Lower leg skin (tissue), 4 donors: ENCODE measurements around the gene CARS1. TPM values are rescaled to one million over a fixed set of nuclear protein-coding genes. Genes with fewer than 3 reads are reported as not detected.

Experiments
- DNase-seq, 2 donors: peaks; one replicate each; pipeline ENCODE4 v3.0.0-alpha.2; 2019; ENCODE audit warnings: low spot score in 2 of 2
- H3K4me3 ChIP-seq: fragments of 200-600 bp; sonication (generic); 2 replicates; pipeline ENCODE4 v1.5.1; 2017; ENCODE audit warnings: mild to moderate bottlenecking, low read depth; ENCODE audit not compliant: poor library complexity, severe bottlenecking
- POLR2A ChIP-seq, 2 donors: fragments of 450-650 bp; IDR thresholded peaks; one replicate each; pipeline ENCODE4 v1.6.1; 2016 to 2017; ENCODE audit warnings: antibody characterized with exemption in 2 of 2, mild to moderate bottlenecking in 1 of 2, moderate library complexity in 1 of 2
- WGBS, 2 donors: methylation state at CpG; one replicate each; pipeline ENCODE4 v1.1.5; 2018; 5-methylcytosine and 5-hydroxymethylcytosine counted together
- intact Hi-C: fragments of 100-400 bp; cut with DNase I; formaldehyde crosslinking; loops from one replicate; pipeline ENCODE4 v1.15.0; 2023; ENCODE audit warnings: low total_unique reads
- total RNA-seq, 4 donors: library from RNA; depleted of rRNA; stranded (reverse); fragments of >200 nt; gene quantifications; one replicate each; pipeline ENCODE4 v1.1.0, GENCODE V29; 2016
- TF ChIP-seq, protein P1 (sequence below), 3 donors: fragments of 450-650 bp; IDR thresholded peaks; one replicate each; pipeline ENCODE4 v1.5.1; 2016; ENCODE audit warnings: antibody characterized with exemption in 3 of 3, mild to moderate bottlenecking in 3 of 3, moderate library complexity in 2 of 3

CARS1 gene
- total RNA-seq, 4 donors from 2014 or later: 56.7 to 63.0 (median 60.7) TPM

- intact Hi-C loops: no loop called here
- TF ChIP-seq, protein P1, sequence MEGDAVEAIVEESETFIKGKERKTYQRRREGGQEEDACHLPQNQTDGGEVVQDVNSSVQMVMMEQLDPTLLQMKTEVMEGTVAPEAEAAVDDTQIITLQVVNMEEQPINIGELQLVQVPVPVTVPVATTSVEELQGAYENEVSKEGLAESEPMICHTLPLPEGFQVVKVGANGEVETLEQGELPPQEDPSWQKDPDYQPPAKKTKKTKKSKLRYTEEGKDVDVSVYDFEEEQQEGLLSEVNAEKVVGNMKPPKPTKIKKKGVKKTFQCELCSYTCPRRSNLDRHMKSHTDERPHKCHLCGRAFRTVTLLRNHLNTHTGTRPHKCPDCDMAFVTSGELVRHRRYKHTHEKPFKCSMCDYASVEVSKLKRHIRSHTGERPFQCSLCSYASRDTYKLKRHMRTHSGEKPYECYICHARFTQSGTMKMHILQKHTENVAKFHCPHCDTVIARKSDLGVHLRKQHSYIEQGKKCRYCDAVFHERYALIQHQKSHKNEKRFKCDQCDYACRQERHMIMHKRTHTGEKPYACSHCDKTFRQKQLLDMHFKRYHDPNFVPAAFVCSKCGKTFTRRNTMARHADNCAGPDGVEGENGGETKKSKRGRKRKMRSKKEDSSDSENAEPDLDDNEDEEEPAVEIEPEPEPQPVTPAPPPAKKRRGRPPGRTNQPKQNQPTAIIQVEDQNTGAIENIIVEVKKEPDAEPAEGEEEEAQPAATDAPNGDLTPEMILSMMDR (IDR thresholded peaks at IDR 0.05): no peak
- TF ChIP-seq POLR2A (IDR thresholded peaks at IDR 0.05): no peak
- WGBS, 2 donors: 85 to 89% methylated on average over 7 to 8 of the region's 8 CpGs
- H3K4me3 ChIP-seq: no peak overlapping the region
- no peak for DNase-seq
Measured at GRCh38 chr11:3046641-3047040, 10.6 kb downstream of the CARS1 start.

- intact Hi-C loops: no loop called here
- 94% methylated on average over 12 of the region's 12 CpGs for WGBS, 2 donors
- no peak for TF ChIP-seq POLR2A (IDR thresholded peaks at IDR 0.05)
- TF ChIP-seq, protein P1 (IDR thresholded peaks at IDR 0.05): no peak
- DNase-seq: no peak
- H3K4me3 ChIP-seq: no peak overlapping the region
Measured at GRCh38 chr11:3046190-3046589, 11.0 kb downstream of the CARS1 start.

- intact Hi-C loops: no loop called here
- WGBS, 2 donors: 96 to 98% methylated on average over 12 of the region's 12 CpGs
- no peak overlapping the region for H3K4me3 ChIP-seq
- no peak for DNase-seq
- TF ChIP-seq, protein P1 (IDR thresholded peaks at IDR 0.05): no peak
- no peak for TF ChIP-seq POLR2A (IDR thresholded peaks at IDR 0.05)
Measured at GRCh38 chr11:3044915-3045314, 12.3 kb downstream of the CARS1 start.

DNA sequence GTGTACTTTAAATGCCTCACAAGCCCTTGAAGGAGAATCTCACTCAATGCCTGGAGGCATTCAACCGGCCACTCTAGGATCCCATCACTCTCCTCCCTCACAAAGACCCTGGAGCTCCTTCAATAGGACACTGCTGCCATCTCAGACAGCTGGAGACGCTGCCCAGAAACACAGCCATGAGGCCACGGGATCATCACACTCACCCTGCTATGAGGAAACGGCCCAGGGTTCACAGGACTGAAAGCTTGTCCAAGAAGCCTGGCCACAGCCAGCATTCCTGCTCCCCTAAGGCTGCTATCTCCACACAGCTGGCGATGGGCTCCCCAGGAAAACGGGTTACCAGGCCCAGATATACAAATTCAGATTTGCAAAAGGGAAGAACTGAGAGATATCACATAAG is 13.2 kb downstream of the CARS1 start:
- intact Hi-C loops: no loop called here
- 71 to 76% methylated on average over 6 of the region's 6 CpGs for WGBS, 2 donors
- no peak for DNase-seq
- H3K4me3 ChIP-seq: no peak overlapping the region
- TF ChIP-seq POLR2A (IDR thresholded peaks at IDR 0.05): no peak
- TF ChIP-seq, protein P1 (IDR thresholded peaks at IDR 0.05): no peak

GRCh38 chr11:3043315-3043871 is 13.8 kb downstream of the CARS1 start:
- H3K4me3 ChIP-seq: no peak overlapping the region
- intact Hi-C loops: no loop called here
- peak in 1 of 2 donors; percentile 91 for DNase-seq
- 64 to 69% methylated on average over 16 of the region's 16 CpGs for WGBS, 2 donors
- TF ChIP-seq, protein P1 (IDR thresholded peaks at IDR 0.05): no peak
- TF ChIP-seq POLR2A (IDR thresholded peaks at IDR 0.05): no peak
